HS-27A (cell line): ENCODE results near the gene ANO4.

Experiments used
- DNase-seq: peaks from one replicate; pipeline ENCODE4 v3.0.0-alpha.2; 2012; ENCODE audit warnings: low read depth, missing footprints

Gene ANO4

DNA sequence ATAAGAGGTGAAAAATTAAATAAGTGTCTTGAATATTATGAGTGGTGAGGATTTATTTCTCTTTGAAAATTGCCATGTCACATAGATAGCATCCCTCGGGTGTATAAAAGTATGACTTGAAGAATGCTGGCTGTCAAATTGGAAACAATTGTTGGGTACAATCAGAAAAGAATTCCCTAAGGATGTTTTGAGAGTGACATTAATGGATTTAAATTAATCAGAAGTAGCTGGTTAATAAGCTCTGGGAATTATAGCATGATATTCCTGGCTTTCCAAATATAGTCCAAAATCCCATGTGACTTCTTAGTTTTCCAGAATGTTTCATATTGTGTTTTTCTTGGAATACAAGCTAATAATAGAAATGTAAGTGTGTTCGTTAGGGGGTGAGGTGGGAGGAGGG, 196.5 kb downstream of the ANO4 start:
- no peak for DNase-seq

DNA sequence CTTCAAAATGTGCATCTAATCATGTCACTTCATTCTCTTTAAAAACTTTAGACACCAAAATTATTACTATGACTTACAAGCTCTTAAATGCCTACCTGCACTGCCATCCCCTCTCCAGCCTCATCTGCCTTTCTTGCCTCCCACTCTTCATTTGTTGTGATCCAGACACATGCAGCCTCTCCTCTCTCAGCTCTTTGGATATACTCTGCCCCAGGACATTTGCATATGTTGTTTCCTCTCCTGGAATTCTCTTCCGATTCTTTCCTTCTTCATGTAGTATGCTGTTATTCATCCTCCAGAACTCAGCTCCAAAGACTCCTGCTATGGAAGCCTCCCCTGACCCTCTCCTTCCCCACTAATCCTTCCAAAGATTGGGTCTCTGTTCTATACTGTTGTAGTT, 197.6 kb downstream of the ANO4 start:
- DNase-seq = no peak

GRCh38 chr12:100993916-100994450, 199.4 kb downstream of the ANO4 start:
- no peak for DNase-seq

DNA sequence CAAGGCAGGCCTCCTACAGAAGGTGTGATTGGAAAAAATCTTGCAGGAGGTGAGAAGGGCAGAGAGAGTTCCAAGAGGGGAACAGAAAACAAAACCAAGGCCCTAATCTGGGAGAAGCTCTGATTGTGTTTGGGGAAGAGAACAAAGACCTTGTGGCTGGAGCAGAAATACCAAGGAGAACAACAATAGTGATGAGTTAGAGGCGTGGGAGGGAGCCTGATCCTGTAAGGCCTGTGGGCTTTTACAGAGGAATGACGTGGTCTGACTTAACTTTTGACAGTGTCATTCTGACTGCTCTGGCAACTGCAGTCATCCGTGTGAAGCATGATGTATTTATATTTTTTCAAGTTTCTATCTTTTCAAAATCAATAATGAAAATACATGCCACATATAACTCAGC, 200.6 kb downstream of the ANO4 start:
- no peak for DNase-seq

- DNase-seq = no peak
These were observed 201.2 kb downstream of the ANO4 start for GRCh38 chr12:100995771-100996170.

DNA sequence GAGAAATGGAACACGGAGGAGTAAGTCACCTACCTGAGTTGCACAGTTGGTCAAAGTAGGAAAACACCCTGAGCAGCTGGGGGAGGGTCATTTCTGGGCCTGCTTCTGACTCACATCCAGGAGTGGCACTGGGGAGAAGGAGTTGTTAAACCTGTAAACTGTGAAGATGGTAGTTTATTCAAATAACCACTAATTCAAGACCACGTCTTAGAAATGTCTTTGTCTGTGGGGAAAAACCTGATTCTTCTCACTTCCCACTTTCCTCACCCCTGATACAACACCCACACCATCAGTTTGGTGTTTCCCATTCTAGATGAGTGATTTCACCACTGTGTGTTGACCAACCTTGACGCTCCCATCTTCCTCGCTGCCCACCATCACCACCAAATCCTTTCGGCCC, 207.1 kb downstream of the ANO4 start:
- DNase-seq = no peak

GRCh38 chr12:101002696-101003419, 208.3 kb downstream of the ANO4 start:
- no peak for DNase-seq

DNA sequence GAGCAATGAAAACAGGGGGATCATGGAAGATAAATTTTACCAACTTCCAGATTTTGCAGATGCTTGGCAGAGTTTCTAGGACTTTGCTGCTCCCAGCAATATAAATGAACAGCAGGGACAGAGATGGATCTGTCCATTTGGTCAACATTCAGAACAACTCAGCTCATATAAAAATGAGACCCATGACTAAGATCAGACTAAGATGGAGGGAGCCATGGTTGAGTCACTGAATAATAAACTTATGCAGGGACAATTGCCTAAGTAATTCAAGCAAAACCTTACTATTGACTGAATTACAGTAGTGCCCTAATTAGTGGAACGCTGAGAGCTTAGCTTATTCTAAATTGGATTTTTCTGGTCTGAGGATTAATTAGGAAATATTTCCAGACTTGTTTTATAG, 210.3 kb downstream of the ANO4 start:
- no peak for DNase-seq

DNA sequence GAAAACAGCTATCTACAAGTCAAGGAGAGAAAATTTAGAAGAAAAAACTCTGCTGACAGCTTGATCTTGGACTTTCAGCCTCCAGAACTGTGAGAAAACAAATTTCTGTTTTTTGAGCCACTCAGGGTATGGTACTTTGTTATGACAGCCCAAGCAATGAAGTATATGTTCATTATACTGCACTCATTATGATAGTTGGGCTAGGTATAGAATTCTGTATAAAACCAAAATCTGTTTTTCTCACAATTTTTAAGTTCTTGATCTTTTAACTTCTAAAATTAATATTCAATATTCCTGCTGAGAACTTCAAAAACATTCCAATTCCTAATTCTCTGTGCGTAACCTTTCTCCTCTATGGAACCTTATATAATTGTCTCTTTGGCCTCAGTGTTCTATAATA, 214.7 kb downstream of the ANO4 start:
- DNase-seq = no peak

DNA sequence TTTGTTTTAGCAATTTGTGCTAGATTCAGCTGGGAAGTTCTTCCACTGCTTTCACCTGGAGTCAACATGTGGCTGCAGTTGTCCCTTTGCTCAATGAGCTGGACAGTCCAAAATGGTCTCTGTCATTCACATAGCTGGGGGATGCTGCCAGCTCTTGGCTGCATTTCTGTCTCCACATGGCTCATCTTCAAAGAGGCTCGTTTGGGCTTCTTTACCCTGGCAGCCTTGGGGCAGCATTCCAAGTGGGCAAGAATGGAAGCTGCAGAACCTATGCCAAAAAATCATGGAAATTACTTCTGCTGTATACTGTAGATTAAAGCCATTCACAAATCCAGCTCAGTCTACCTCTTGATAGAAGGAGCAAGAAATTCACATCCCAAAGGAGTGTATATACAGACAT, 216.3 kb downstream of the ANO4 start:
- no peak for DNase-seq

GRCh38 chr12:101013993-101014392, 219.4 kb downstream of the ANO4 start:
- DNase-seq = no peak

DNA sequence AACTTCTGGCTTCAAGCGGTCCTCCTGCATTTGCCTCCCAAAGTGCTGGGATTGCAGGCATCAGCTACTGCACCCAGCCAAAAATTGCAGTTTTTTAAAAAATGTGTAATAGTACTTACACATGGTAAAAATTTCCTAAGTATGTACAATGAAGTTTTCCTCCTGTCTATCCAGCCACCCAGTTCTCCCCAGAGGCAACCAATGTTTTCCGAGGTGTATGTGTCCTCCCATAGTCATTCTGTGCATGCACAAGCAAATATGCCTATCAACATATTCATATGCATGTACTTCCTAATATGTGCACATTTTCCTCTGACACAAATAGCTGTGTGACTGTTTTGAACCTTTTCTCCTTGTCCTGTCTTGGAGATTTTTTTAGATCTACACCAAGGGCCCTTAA, 220.5 kb downstream of the ANO4 start:
- DNase-seq = no peak

- no peak for DNase-seq
These were observed 224.0 kb downstream of the ANO4 start for GRCh38 chr12:101018540-101018939.

DNA sequence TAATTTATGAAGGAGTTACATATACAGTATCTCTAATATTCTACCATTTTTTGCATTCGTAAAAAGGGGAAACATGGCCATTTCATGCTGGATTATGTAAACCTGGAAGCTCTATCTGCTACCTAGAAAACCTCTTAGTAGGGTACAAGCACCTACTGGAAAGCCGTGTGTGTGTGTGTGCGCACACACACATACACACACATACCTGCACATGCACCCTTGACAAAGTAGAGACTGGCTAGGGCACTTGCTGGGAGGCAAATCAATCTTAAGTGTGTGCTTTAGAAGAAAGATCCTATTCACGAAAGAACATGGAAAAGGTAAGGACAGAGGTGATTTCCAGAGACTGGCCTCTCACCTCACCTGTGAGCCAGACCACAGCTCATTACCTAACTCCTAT, 224.6 kb downstream of the ANO4 start:
- no peak for DNase-seq

- DNase-seq = no peak
These were observed 225.1 kb downstream of the ANO4 start for GRCh38 chr12:101019667-101020066.

GRCh38 chr12:101021442-101021841, 226.9 kb downstream of the ANO4 start:
- DNase-seq = no peak

- no peak for DNase-seq
These were observed 227.4 kb downstream of the ANO4 start for GRCh38 chr12:101021911-101022388.

DNA sequence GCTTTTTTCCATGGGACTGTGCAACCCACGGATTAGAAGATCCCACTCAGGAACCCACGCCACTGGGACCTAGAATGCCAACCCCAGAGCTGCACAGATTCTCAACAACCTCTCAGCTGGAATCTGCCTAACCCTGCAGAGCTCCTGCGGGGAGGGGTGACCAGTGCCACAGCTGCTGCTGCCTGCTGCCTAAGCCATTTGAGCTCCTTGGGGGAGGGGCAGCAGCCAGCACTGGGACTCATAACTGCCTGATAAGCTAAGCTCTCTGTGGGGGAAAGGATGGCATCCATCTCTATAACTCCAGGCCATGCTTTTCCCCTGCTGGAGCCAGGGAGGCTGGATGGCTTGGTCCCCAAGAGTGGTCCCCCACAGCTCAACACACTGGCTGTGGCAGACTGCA, 232.6 kb downstream of the ANO4 start:
- no peak for DNase-seq

DNA sequence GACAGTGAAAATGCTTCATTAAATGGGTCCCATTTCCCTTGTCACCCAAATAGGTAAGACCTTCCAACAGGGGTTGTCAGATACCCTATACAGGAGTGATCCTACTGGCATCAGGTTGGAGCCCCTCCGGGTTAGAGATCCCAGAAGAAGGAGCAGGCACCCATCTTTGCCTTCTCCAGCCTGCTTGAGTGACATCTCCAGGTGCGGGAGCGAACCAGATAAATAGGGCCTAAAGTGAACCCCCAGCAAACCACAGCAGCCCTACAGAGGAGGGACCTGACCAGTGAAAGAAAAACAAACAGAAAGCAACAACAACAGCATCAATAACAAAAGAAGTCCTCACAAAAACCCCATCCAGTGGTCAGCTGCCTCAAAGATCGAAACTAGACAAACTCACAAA, 233.2 kb downstream of the ANO4 start:
- no peak for DNase-seq

- DNase-seq = no peak
These were observed 243.8 kb downstream of the ANO4 start for GRCh38 chr12:101038289-101038871.

- no peak for DNase-seq
These were observed 245.4 kb downstream of the ANO4 start for GRCh38 chr12:101039848-101040531.

- no peak for DNase-seq
These were observed 246.4 kb downstream of the ANO4 start for GRCh38 chr12:101040936-101041335.

GRCh38 chr12:101042211-101042610, 247.6 kb downstream of the ANO4 start:
- no peak for DNase-seq
